Sigmoid colon (tissue), 7 donors: Measurements from ENCODE around the gene ADAM33. TPM values are rescaled to one million over a fixed set of nuclear protein-coding genes. Genes with fewer than 3 reads are reported as not detected.

Experiments
- DNase-seq: peaks from one replicate; pipeline ENCODE4 v3.0.0-alpha.2; 2019
- H3K27ac ChIP-seq, 4 donors: fragments of 200-600 bp; sonication (generic); one replicate each; pipeline ENCODE4 v1.5.1; 2016 to 2019; ENCODE audit warnings: mild to moderate bottlenecking in 1 of 4
- H3K27me3 ChIP-seq, 3 donors: fragments of 200-600 bp; sonication (generic); one replicate each; pipeline ENCODE4 v1.5.1; 2019; ENCODE audit warnings: mild to moderate bottlenecking in 1 of 3
- H3K36me3 ChIP-seq, 4 donors: fragments of 200-600 bp; sonication (generic); one replicate each; pipeline ENCODE4 v1.5.1; 2016 to 2019
- H3K4me1 ChIP-seq, 4 donors: fragments of 200-600 bp; sonication (generic); one replicate each; pipeline ENCODE4 v1.5.1; 2017 to 2019
- H3K4me3 ChIP-seq, 4 donors: fragments of 200-600 bp; sonication (generic); one replicate each; pipeline ENCODE4 v1.5.1; 2017 to 2019; ENCODE audit warnings: mild to moderate bottlenecking in 2 of 4, moderate library complexity in 1 of 4
- H3K9me3 ChIP-seq, 4 donors: fragments of 200-600 bp in 3 of 4; sonication (generic) in 3 of 4; one replicate each; pipeline versions ENCODE4 v1.5.1 to v1.6.1; 2013 to 2019
- CTCF ChIP-seq, 4 experiments: fragments of 450-650 bp in 3 of 4; fragments of 200-600 bp in 1 of 4; IDR thresholded peaks; one replicate each; pipeline ENCODE4 v1.5.1; 2016 to 2019; ENCODE audit warnings: antibody characterized with exemption in 4 of 4, mild to moderate bottlenecking in 3 of 4, moderate library complexity in 2 of 4
- EP300 ChIP-seq, 4 donors: sonication (generic); formaldehyde crosslinking; IDR thresholded peaks; one replicate each; pipeline ENCODE4 v1.6.1; 2017; ENCODE audit warnings: antibody characterized with exemption in 4 of 4
- POLR2A ChIP-seq, 2 donors: fragments of 450-650 bp; IDR thresholded peaks; one replicate each; pipeline ENCODE4 v1.6.1; 2016; ENCODE audit warnings: antibody characterized with exemption in 2 of 2, mild to moderate bottlenecking in 2 of 2, moderate library complexity in 2 of 2
- POLR2AphosphoS5 ChIP-seq, 4 donors: sonication (generic); formaldehyde crosslinking; IDR thresholded peaks; one replicate each; pipeline ENCODE4 v1.6.1; 2017; ENCODE audit warnings: antibody characterized with exemption in 4 of 4
- WGBS, 2 donors: extraction: QIAGEN DNeasy Blood & Tissue Kit; methylation state at CpG; one replicate each; pipeline ENCODE4 v1.1.7; 2013; 5-methylcytosine and 5-hydroxymethylcytosine counted together
- intact Hi-C: fragments of 100-400 bp; cut with DNase I; formaldehyde crosslinking; loops from one replicate; pipeline ENCODE4 v1.15.1; 2023
- polyA plus RNA-seq, 3 donors: library from polyadenylated mRNA; stranded (reverse); fragments of 200-250 nt; gene quantifications; one replicate each; pipeline ENCODE4 v1.2.3, GENCODE V29; 2013
- total RNA-seq, 4 donors: library from RNA; depleted of rRNA; stranded (reverse); fragments of >200 nt; gene quantifications; one replicate each; pipeline ENCODE4 v1.1.0, GENCODE V29; 2016
- donor health status: healthy with polysubstance abuse.
- donor health status: Bipolar disorder and iron deficiency.
- donor health status: healthy.

ADAM33 gene
- total RNA-seq, result 100 to 1,000 TPM in 2 of 4 donors, 10 to 100 TPM in 2; 49.9 to 484 (median 103) TPM
- 10 to 100 TPM in 1 of 3 donors, 1 to 10 TPM in 1, under 1 TPM in 1; 0.69 to 12.3 (median 5.4) TPM for polyA plus RNA-seq

GRCh38 chr20:3681931-3682781 is at the start of gene ADAM33:
TSS of gene ADAM33 (minus strand) at chr20:3682010. CDS start at chr20:3682004, 6 bp downstream.
- H3K9me3 ChIP-seq, result no peaks in the 10 kb centered on the region
- peak; percentile 87 for DNase-seq
- TF ChIP-seq POLR2AphosphoS5 (IDR thresholded peaks at IDR 0.05) (peak; percentile 10 to 69 (median 63)), CTCF (IDR thresholded peaks at IDR 0.05) (no peak), POLR2A (IDR thresholded peaks at IDR 0.05) (peak in 1 of 2 donors; percentile 31)
- peak within 1 kb of the TSS; percentile 57 to 76 (median 70) for H3K4me3 ChIP-seq
- H3K4me1 ChIP-seq, result peaks cover 0 to 67% (median 66%) of the 10 kb centered on the region in 4 donors
- 7 to 9% methylated on average over 65 of the region's 65 CpGs for WGBS, 2 donors
- intact Hi-C loops, result loop anchor here (10.0 kb wide), 2 partner anchors 163 to 923 kb away; partner anchors contain the start of gene MAVS
- H3K27me3 ChIP-seq, result no peaks in the 10 kb centered on the region
- H3K27ac ChIP-seq, result peak within 1 kb of the TSS; percentile 86 to 97 (median 94)
- no peaks in the 10 kb centered on the region for H3K36me3 ChIP-seq

- no peaks in the 10 kb centered on the region for H3K9me3 ChIP-seq
- no peak overlapping the region for H3K4me3 ChIP-seq
- TF ChIP-seq POLR2AphosphoS5 (IDR thresholded peaks at IDR 0.05) (no peak), EP300 (IDR thresholded peaks at IDR 0.05) (no peak), POLR2A (IDR thresholded peaks at IDR 0.05) (no peak), CTCF (IDR thresholded peaks at IDR 0.05) (no peak)
- H3K27ac ChIP-seq, result peak overlapping the region in 1 of 4 donors; percentile 20
- H3K4me1 ChIP-seq, result peaks cover 0 to 11% (median 9%) of the 10 kb centered on the region in 4 donors
- peaks cover 14 to 35% (median 16%) of the 10 kb centered on the region in 3 donors for H3K27me3 ChIP-seq
- DNase-seq, result no peak
- no peaks in the 10 kb centered on the region for H3K36me3 ChIP-seq
- intact Hi-C loops, result no loop called here
- 81 to 90% methylated on average over 12 of the region's 12 CpGs for WGBS, 2 donors
These were observed 49.2 kb upstream of the ADAM33 start for GRCh38 chr20:3730803-3731672.

- peak overlapping the region in 1 of 4 donors; percentile 20 for H3K27ac ChIP-seq
- no peaks in the 10 kb centered on the region for H3K9me3 ChIP-seq
- peaks cover 0 to 11% (median 9%) of the 10 kb centered on the region in 4 donors for H3K4me1 ChIP-seq
- no peak for TF ChIP-seq POLR2AphosphoS5 (IDR thresholded peaks at IDR 0.05)
- TF ChIP-seq EP300 (IDR thresholded peaks at IDR 0.05), result no peak
- no peak for TF ChIP-seq CTCF (IDR thresholded peaks at IDR 0.05)
- TF ChIP-seq POLR2A (IDR thresholded peaks at IDR 0.05), result no peak
- no peaks in the 10 kb centered on the region for H3K36me3 ChIP-seq
- intact Hi-C loops, result no loop called here
- H3K4me3 ChIP-seq, result no peak overlapping the region
- peaks cover 14 to 35% (median 16%) of the 10 kb centered on the region in 3 donors for H3K27me3 ChIP-seq
- DNase-seq, result peak; percentile 60
- 61 to 73% methylated on average over 8 of the region's 8 CpGs for WGBS, 2 donors
These were observed 48.2 kb upstream of the ADAM33 start for GRCh38 chr20:3729811-3730540.

GRCh38 chr20:3729378-3729777 is 47.6 kb upstream of the ADAM33 start:
- peaks cover 0 to 11% (median 9%) of the 10 kb centered on the region in 4 donors for H3K4me1 ChIP-seq
- intact Hi-C loops, result no loop called here
- H3K36me3 ChIP-seq, result no peaks in the 10 kb centered on the region
- no peaks in the 10 kb centered on the region for H3K9me3 ChIP-seq
- H3K27me3 ChIP-seq, result peaks cover 14 to 35% (median 16%) of the 10 kb centered on the region in 3 donors
- no peak overlapping the region for H3K4me3 ChIP-seq
- no peak for TF ChIP-seq POLR2AphosphoS5 (IDR thresholded peaks at IDR 0.05)
- no peak for TF ChIP-seq CTCF (IDR thresholded peaks at IDR 0.05)
- TF ChIP-seq POLR2A (IDR thresholded peaks at IDR 0.05), result no peak
- TF ChIP-seq EP300 (IDR thresholded peaks at IDR 0.05), result no peak
- WGBS, 2 donors, result 90 to 93% methylated on average over 6 of the region's 6 CpGs
- DNase-seq, result no peak
- H3K27ac ChIP-seq, result peak overlapping the region in 1 of 4 donors; percentile 41
